HPDE6-E6E7 (cell line): Measurements from ENCODE around the gene ADGRV1.
A peak's percentile ranks its signal among the peaks of the same experiment; 100 is the strongest.
"Not testable (repeated sequence)": the region's sequence is repeated elsewhere in the genome, so short reads cannot be mapped to it uniquely, and the experiment has no call there.

Source experiments
- DNase-seq: peaks from one replicate; pipeline ENCODE4 v3.0.0; 2011; ENCODE audit warnings: missing footprints; ENCODE audit errors: extremely low spot score

ADGRV1 gene

GRCh38 chr5:91061946-91062562, 503.5 kb downstream of the ADGRV1 start:
- no peak for DNase-seq

- DNase-seq = not testable (repeated sequence)
Observed at GRCh38 chr5:91063098-91063690, 504.6 kb downstream of the ADGRV1 start.

- no peak for DNase-seq
Observed at GRCh38 chr5:91065496-91065895, 506.9 kb downstream of the ADGRV1 start.

- DNase-seq = no peak
Observed at GRCh38 chr5:91069364-91069763, 510.8 kb downstream of the ADGRV1 start.

- DNase-seq = no peak
Observed at GRCh38 chr5:91070761-91071550, 512.4 kb downstream of the ADGRV1 start.

DNA sequence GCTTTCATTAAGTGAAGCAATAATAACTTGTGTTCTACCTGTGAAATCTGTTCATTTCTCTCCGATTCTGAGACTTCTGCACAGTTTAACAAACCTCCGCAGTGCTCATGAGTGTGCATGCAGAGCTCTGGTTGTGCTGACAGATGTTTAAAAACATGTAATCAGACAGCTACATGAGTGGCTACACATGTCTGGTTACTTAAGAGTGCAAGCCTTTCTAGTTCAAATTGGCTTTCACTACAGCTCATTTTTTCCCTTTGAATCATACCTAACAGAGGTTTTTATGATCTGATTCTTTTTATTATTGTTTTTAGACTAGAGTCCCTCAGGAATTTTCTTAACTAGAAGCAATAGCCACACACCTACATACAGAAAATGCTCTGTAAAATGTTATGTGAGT, 514.3 kb downstream of the ADGRV1 start:
- DNase-seq = no peak

DNA sequence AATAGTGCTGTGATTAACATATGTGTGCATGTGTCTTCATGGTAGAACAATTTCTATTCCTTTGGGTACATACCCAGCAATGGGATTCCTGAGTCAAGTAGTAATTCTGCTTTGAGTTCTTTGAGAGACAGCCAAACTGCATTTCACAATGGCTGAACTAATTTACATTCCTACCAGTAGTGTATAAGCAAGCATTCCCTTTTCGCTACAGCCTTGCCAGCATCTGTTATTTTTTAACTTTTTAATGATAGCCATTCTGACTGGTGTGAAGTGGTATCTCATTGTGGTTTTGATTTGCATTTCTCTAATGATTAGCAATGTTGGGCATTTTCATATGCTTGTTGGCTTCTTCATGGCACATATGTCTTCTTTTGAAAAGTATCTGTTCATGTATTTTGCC, 516.0 kb downstream of the ADGRV1 start:
- DNase-seq = no peak

DNA sequence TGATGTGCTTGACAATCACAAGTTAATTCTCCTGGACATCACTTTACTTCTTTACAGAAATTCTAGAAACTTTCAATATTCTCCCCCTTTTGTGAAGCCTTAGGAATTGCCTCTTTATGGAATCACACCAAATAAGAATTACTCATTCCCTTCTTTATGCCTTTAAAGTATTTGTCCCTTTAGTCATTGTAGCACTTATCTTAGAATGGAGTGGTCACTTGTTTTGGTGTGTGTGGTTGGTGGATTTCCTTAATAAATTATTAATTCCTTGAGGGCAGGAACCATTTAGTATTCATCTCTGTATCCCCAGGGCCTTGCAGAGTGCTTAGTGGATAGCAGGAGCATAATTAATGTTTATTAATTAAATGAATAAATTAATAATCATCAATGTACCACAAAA, 517.5 kb downstream of the ADGRV1 start:
- DNase-seq = no peak

- DNase-seq = no peak
Observed at GRCh38 chr5:91077623-91078022, 519.0 kb downstream of the ADGRV1 start.

GRCh38 chr5:91079037-91079436, 520.4 kb downstream of the ADGRV1 start:
- no peak for DNase-seq

GRCh38 chr5:91089758-91090157, 531.2 kb downstream of the ADGRV1 start:
- DNase-seq = no peak

GRCh38 chr5:91090995-91091394, 532.4 kb downstream of the ADGRV1 start:
- no peak for DNase-seq

DNA sequence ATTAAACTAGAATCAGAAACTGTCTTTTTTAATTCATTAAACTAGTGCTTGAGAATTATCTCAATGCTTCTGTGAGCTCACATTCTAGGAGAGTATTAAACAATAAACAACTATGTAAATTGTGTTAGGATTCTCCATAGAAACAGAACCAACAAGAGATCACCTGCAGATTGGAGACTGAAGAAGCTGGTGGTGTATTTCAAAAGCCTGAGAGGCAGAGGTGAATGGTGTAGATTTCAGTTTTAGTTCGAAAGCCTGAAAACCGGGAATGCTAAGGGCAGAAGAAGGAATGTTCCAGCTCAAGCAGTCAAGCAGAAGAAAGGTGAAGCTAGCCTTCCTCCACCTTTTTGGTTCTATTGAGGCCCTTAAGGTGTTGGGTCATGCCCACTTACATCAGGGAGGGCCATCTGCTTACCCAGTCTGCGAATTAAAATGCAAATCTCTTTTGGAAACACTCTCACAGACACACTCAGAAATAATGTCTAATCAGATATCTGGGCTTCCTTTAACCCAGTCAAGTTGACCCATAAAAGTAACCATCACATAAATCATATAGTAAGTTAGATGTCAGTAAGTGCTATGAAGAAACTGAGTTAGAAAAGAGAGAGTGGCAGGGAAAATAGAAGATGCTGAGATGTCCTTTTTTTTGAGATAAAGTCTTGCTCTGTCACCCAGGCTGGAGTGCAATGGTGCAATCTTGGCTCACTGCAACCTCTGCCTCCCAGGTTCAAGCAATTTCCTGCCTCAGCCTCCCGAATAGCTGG, 533.1 kb downstream of the ADGRV1 start:
- no peak for DNase-seq

GRCh38 chr5:91092859-91093783, 534.5 kb downstream of the ADGRV1 start:
- no peak for DNase-seq

GRCh38 chr5:91095313-91095712, 536.7 kb downstream of the ADGRV1 start:
- DNase-seq = no peak

DNA sequence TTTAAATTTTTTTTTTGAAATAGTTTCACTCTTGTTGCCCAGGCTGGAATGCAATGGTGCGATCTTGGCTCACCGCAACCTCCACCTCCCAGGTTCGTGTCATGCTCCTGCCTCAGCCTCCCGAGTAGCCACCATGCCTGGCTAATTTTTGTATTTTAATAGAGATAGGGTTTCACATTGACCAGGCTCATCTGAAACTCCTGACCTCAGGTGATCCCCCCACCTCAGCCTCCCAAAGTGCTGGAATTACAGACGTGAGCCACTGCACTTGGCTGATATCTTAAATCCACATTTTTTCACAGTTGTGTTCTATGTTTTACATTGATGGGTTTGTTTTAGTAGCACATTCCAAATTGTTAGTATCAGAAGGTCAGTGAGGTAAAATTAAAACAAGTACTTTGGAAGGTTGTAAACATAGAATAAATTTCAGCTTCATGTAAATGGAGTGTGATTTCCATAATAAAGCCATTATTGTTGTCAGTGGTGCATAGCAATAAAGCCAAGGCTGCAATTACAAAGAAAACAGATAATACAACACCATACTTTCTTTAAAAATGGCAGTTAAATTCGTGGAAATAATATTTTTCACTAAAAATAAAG, 537.3 kb downstream of the ADGRV1 start:
- no peak for DNase-seq

- no peak for DNase-seq
Observed at GRCh38 chr5:91098541-91098940, 539.9 kb downstream of the ADGRV1 start.

- DNase-seq = peak; percentile 68
Observed at GRCh38 chr5:91101600-91102379, 543.2 kb downstream of the ADGRV1 start.

DNA sequence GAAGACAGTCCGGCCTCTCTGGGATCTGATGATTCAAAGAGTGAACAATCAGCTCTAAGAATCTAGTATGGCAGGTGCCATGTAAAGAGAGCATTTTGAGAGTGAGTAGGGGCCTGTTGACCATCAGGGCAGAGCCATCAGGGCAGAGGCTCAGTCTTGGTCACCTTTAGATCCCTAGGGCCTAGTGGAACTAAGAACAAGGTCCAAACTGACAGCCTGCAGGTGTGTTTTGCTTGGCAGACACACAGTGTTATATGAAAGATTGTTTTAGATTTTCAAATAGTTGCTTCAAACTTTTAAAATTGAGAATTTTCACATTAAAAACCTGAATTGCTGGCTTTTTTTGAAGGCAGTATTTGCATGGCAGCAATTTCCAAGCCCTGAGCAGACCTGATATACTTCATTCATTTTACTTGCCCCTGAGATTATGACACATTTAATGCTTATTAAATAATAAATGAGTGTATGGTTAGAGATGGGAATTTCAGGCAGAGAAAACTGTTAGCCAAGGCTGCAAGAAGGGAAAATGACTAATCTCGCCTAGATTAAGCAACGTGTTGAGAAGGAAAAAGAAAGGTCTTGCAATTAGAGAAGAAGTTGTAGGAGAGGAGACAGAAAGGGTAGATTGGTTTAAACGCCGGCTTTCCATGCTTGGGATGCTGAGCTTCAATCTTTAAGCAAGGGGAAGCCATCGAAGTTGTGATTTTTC, 544.9 kb downstream of the ADGRV1 start:
- DNase-seq = no peak
